MM.1S (cell line): ENCODE results near the gene GRB2.
"Not testable (repeated sequence)": the region's sequence is repeated elsewhere in the genome, so short reads cannot be mapped to it uniquely, and the experiment has no call there.

Experiments
- DNase-seq: peaks from one replicate; pipeline ENCODE4 v3.0.0-alpha.2; 2015
- H2AFZ ChIP-seq: fragments of 300-600 bp; sonication (generic); 2 replicates; pipeline ENCODE4 v1.6.0; 2016; ENCODE audit warnings: antibody characterized with exemption, low read length
- H3F3A ChIP-seq: fragments of 300-600 bp; sonication (generic); 2 replicates; pipeline ENCODE4 v1.6.1; 2016; ENCODE audit warnings: mild to moderate bottlenecking, antibody characterized with exemption, low read length, moderate library complexity, mixed read lengths; ENCODE audit not compliant: insufficient read depth
- H3K27ac ChIP-seq: fragments of 300-600 bp; sonication (generic); 2 replicates; pipeline ENCODE4 v1.5.1; 2016; ENCODE audit warnings: mild to moderate bottlenecking, low read length
- H3K27me3 ChIP-seq: fragments of 300-600 bp; sonication (generic); replicated peaks from 2 replicates; pipeline ENCODE4 v1.6.0; 2016; ENCODE audit warnings: low read length; ENCODE audit not compliant: insufficient read depth
- H3K36me3 ChIP-seq: fragments of 300-600 bp; sonication (generic); replicated peaks from 2 replicates; pipeline ENCODE4 v1.6.1; 2016; ENCODE audit warnings: mild to moderate bottlenecking, low read length, mixed read lengths; ENCODE audit not compliant: insufficient read depth
- H3K4me1 ChIP-seq: fragments of 300-600 bp; sonication (generic); 2 replicates; pipeline ENCODE4 v1.6.1; 2016; ENCODE audit warnings: low read length, mixed read lengths
- H3K4me2 ChIP-seq: fragments of 300-600 bp; sonication (generic); 2 replicates; pipeline ENCODE4 v1.6.0; 2016; ENCODE audit warnings: low read depth, low read length
- H3K4me3 ChIP-seq: fragments of 300-600 bp; sonication (generic); 2 replicates; pipeline ENCODE4 v1.5.1; 2016; ENCODE audit warnings: low read length, mixed read lengths
- H3K79me2 ChIP-seq: fragments of 300-600 bp; sonication (generic); 2 replicates; pipeline ENCODE4 v1.6.1; 2016; ENCODE audit warnings: mixed run types, low read length, mixed read lengths
- H3K9ac ChIP-seq: fragments of 300-600 bp; sonication (generic); 2 replicates; pipeline ENCODE4 v1.6.1; 2016; ENCODE audit warnings: low read length, mixed read lengths
- H3K9me2 ChIP-seq: fragments of 300-600 bp; sonication (generic); replicated peaks from 2 replicates; pipeline ENCODE4 v1.6.1; 2016; ENCODE audit warnings: mild to moderate bottlenecking, low read length, mixed read lengths; ENCODE audit not compliant: insufficient read depth
- H3K9me3 ChIP-seq: fragments of 300-600 bp; sonication (generic); replicated peaks from 2 replicates; pipeline ENCODE4 v1.6.1; 2016; ENCODE audit warnings: mild to moderate bottlenecking, low read length, mixed read lengths; ENCODE audit not compliant: insufficient read depth
- H4K20me1 ChIP-seq: fragments of 300-600 bp; sonication (generic); 2 replicates; pipeline ENCODE4 v1.6.1; 2016; ENCODE audit warnings: mild to moderate bottlenecking, low read length, moderate library complexity, mixed read lengths; ENCODE audit not compliant: insufficient read depth
- CTCF ChIP-seq: fragments of 300-600 bp; sonication (generic); IDR thresholded peaks from 2 replicates; pipeline ENCODE4 v1.5.1; 2016; ENCODE audit warnings: antibody characterized with exemption, low read length, mixed read lengths
- EZH2 ChIP-seq: fragments of 300-600 bp; sonication (generic); optimal IDR thresholded peaks from 2 replicates; pipeline ENCODE3; 2017; ENCODE audit warnings: low read depth, mild to moderate bottlenecking, antibody characterized with exemption, low read length, mixed read lengths
- EZH2phosphoT487 ChIP-seq: fragments of 300-600 bp; sonication (generic); IDR thresholded peaks from 2 replicates; pipeline ENCODE4 v1.6.1; 2018; ENCODE audit warnings: antibody characterized with exemption, low read length

The GRB2 gene

GRCh38 chr17:75405365-75406221, at the start of gene GRB2:
Gene GRB2 (minus strand): TSS chr17:75405678. CDS start chr17:75393628, 12,050 bp downstream.
- peak within 1 kb of the TSS; percentile 98 for H3K4me2 ChIP-seq
- TF ChIP-seq EZH2, result no peak
- TF ChIP-seq EZH2phosphoT487, result no peak
- no peak for TF ChIP-seq CTCF

GRCh38 chr17:75454672-75455071, 49.2 kb upstream of the GRB2 start:
- not testable (repeated sequence) for H3K9me2 ChIP-seq, H4K20me1 ChIP-seq, H3K27ac ChIP-seq, H3K36me3 ChIP-seq, H3K9ac ChIP-seq, H3K27me3 ChIP-seq, H3K4me1 ChIP-seq, DNase-seq, H3K4me2 ChIP-seq, H3K4me3 ChIP-seq, H3F3A ChIP-seq, H3K9me3 ChIP-seq, H2AFZ ChIP-seq
- peaks cover 12% of the 10 kb centered on the region for H3K79me2 ChIP-seq

More at GRCh38 chr17:75405365-75406221, at the start of gene GRB2:
- peaks cover 9% of the 10 kb centered on the region for H3K4me1 ChIP-seq
- no peaks in the 10 kb centered on the region for H3K36me3 ChIP-seq
- H4K20me1 ChIP-seq, result peaks cover 14% of the 10 kb centered on the region
- H3K79me2 ChIP-seq, result peaks cover 49% of the 10 kb centered on the region
- H3K9ac ChIP-seq, result peak within 1 kb of the TSS; percentile 94
- H3K27me3 ChIP-seq, result no peaks in the 10 kb centered on the region
- peak within 1 kb of the TSS; percentile 59; the same call in 1 of the 2 replicates for H3K27ac ChIP-seq
- peak within 1 kb of the TSS; percentile 94 for H3K4me3 ChIP-seq
- H3F3A ChIP-seq, result peaks cover 25% of the 10 kb centered on the region
- peak within 1 kb of the TSS; percentile 98 for H2AFZ ChIP-seq
- DNase-seq, result peak; percentile 99
- H3K9me2 ChIP-seq, result no peaks in the 10 kb centered on the region
- H3K9me3 ChIP-seq, result no peaks in the 10 kb centered on the region

GRCh38 chr17:75454193-75454592, 48.7 kb upstream of the GRB2 start:
- no peak overlapping the region for H3K9ac ChIP-seq
- no peak overlapping the region for H2AFZ ChIP-seq
- H3K27ac ChIP-seq, result no peak overlapping the region
- no peaks in the 10 kb centered on the region for H3K36me3 ChIP-seq
- no peaks in the 10 kb centered on the region for H4K20me1 ChIP-seq
- peaks cover 12% of the 10 kb centered on the region for H3K79me2 ChIP-seq
- H3K9me2 ChIP-seq, result no peaks in the 10 kb centered on the region
- peaks cover 7% of the 10 kb centered on the region; the same call in 1 of the 2 replicates for H3K4me1 ChIP-seq
- H3K9me3 ChIP-seq, result no peaks in the 10 kb centered on the region
- H3K4me3 ChIP-seq, result no peak overlapping the region
- H3F3A ChIP-seq, result no peaks in the 10 kb centered on the region
- H3K27me3 ChIP-seq, result no peaks in the 10 kb centered on the region
- no peak for DNase-seq
- no peak overlapping the region for H3K4me2 ChIP-seq
- no peak for TF ChIP-seq CTCF

- H2AFZ ChIP-seq, result no peak overlapping the region
- no peak overlapping the region for H3K9ac ChIP-seq
These were observed 44.8 kb upstream of the GRB2 start for GRCh38 chr17:75450270-75450669.

More at GRCh38 chr17:75450270-75450669, 44.8 kb upstream of the GRB2 start:
- Histone ChIP-seq H3K9me2 (no peaks in the 10 kb centered on the region), H3K4me1 (no peaks in the 10 kb centered on the region), H3K79me2 (no peaks in the 10 kb centered on the region), H3K36me3 (no peaks in the 10 kb centered on the region), H3F3A (no peaks in the 10 kb centered on the region), H3K9me3 (no peaks in the 10 kb centered on the region), H3K27ac (no peak overlapping the region), H3K4me2 (no peak overlapping the region), H3K4me3 (no peak overlapping the region), H4K20me1 (no peaks in the 10 kb centered on the region), H3K27me3 (no peaks in the 10 kb centered on the region)
- TF ChIP-seq CTCF, result no peak
- TF ChIP-seq EZH2, result no peak
- TF ChIP-seq EZH2phosphoT487, result no peak
- DNase-seq, result no peak
